OCI-LY1 (cell line): ENCODE data around the gene RAB30.

ENCODE experiments used
- CTCF ChIP-seq: fragments of 200-600 bp; sonication (generic), shearing (Covaris generic); IDR thresholded peaks from 2 replicates; pipeline ENCODE4 v1.5.1; 2017; ENCODE audit warnings: mild to moderate bottlenecking, antibody characterized with exemption, low read length, moderate library complexity, mixed read lengths
- EZH2 ChIP-seq: fragments of 200-600 bp; sonication (generic), shearing (Covaris generic); IDR thresholded peaks from 2 replicates; pipeline ENCODE4 v1.8.0; 2017; ENCODE audit warnings: borderline replicate concordance, mixed run types, mild to moderate bottlenecking, antibody characterized with exemption, low read length, moderate library complexity, mixed read lengths

- TF ChIP-seq CTCF (no peak), EZH2 (no peak)
Observed at GRCh38 chr11:83042964-83043711, 28.6 kb downstream of the RAB30 start.
